Motor neuron (in vitro differentiated cells): ENCODE data around the gene SCARF2. TPM values are rescaled to one million over a fixed set of nuclear protein-coding genes. Genes with fewer than 3 reads are reported as not detected.
A peak's percentile ranks its signal among the peaks of the same experiment; 100 is the strongest.

Source experiments
- ATAC-seq, 8 experiments: fragments of 200-7000 bp; cut with Tn5 transposase; replicated peaks in 6 of 8; 2 replicates each; pipeline ENCODE4 v1.8.0; 2021; ENCODE audit warnings: mild to moderate bottlenecking in 8 of 8, moderate library complexity in 8 of 8
- H3K27ac ChIP-seq, 2 donors: fragments of 250-450 bp; sonication (Bioruptor Pico); 2 replicates each; pipeline ENCODE4 v1.9.0; 2021; ENCODE audit warnings: antibody characterized with exemption in 2 of 2, mild to moderate bottlenecking in 2 of 2, moderate library complexity in 1 of 2
- H3K4me1 ChIP-seq, 2 donors: fragments of 250-450 bp; sonication (Bioruptor Pico); replicated peaks in 1 of 2; 2 replicates each; pipeline ENCODE4 v1.6.1; 2021; ENCODE audit warnings: antibody characterized with exemption in 2 of 2, mild to moderate bottlenecking in 2 of 2, moderate library complexity in 1 of 2
- H3K4me3 ChIP-seq, 5 donors: fragments of 250-450 bp; sonication (Bioruptor Pico); 2 replicates each; pipeline ENCODE4 v1.9.0; 2021; ENCODE audit warnings: antibody characterized with exemption in 5 of 5, mild to moderate bottlenecking in 5 of 5, moderate library complexity in 4 of 5
- whole genome bisulfite sequencing, 10 experiments: fragments of 450-650 bp; shearing (Covaris generic); methylation state at CpG; one replicate each; pipeline ENCODE4 v1.0.0; 2022; 5-methylcytosine and 5-hydroxymethylcytosine counted together
- in situ Hi-C, 9 experiments: fragments of 400-800 bp; cut with MboI; loops; one replicate each; pipeline ENCODE4 v1.15.0; 2021; ENCODE audit warnings: low sequenced_read_pairs in 9 of 9, low pct_unique_long_range_greater_than_20kb in 2 of 9; ENCODE audit not compliant: unreplicated experiment in 9 of 9
- total RNA-seq, 8 experiments: library from RNA; unstranded; fragments of 300-600 nt; gene quantifications; 2 replicates each; pipeline versions ENCODE4 v1.2.3 to v1.2.4, GENCODE V29; 2022

Gene SCARF2
- total RNA-seq, 8 experiments from 2014 or later, result 1.6 to 21.3 (median 4.6) TPM

- WGBS, 10 experiments, result 80 to 100% (median 97%) methylated on average over 1 to 6 of the region's 13 CpGs; no CpG with 5 or more reads in 3 of the 10 experiments
- no peak overlapping the region for H3K4me3 ChIP-seq
- in situ Hi-C loops, result no loop called here
- peak overlapping the region; percentile 17 to 19 for H3K27ac ChIP-seq
- ATAC-seq, result no peak
- peaks cover 0 to under 1% of the 10 kb centered on the region in 2 donors for H3K4me1 ChIP-seq
Measured at GRCh38 chr22:20406686-20407408, 30.8 kb downstream of the SCARF2 start.

- Histone ChIP-seq H3K4me3 (no peak overlapping the region), H3K27ac (peak overlapping the region; percentile 17 to 30), H3K4me1 (no peaks in the 10 kb centered on the region)
- in situ Hi-C loops, result no loop called here
- peak in 2 of 8 experiments; percentile 20 to 27 for ATAC-seq
- WGBS, 10 experiments, result 93 to 100% (median 97%) methylated on average over 2 to 28 of the region's 62 CpGs; no CpG with 5 or more reads in 3 of the 10 experiments
Measured at GRCh38 chr22:20405931-20406685, 31.5 kb downstream of the SCARF2 start.

- H3K4me1 ChIP-seq, result no peaks in the 10 kb centered on the region
- WGBS, 10 experiments, result 87 to 100% (median 97%) methylated on average over 1 to 12 of the region's 45 CpGs; no CpG with 5 or more reads in 2 of the 10 experiments
- peak overlapping the region in 1 of 2 donors; percentile 17 for H3K27ac ChIP-seq
- no peak for ATAC-seq
- H3K4me3 ChIP-seq, result no peak overlapping the region
- in situ Hi-C loops, result no loop called here
Measured at GRCh38 chr22:20405291-20405930, 32.2 kb downstream of the SCARF2 start.

GRCh38 chr22:20404881-20405280, 32.7 kb downstream of the SCARF2 start:
- no peak for ATAC-seq
- 60 to 98% (median 89%) methylated on average over 1 to 18 of the region's 18 CpGs; no CpG with 5 or more reads in 2 of the 10 experiments for WGBS, 10 experiments
- in situ Hi-C loops, result no loop called here

GRCh38 chr22:20403779-20404140, 33.9 kb downstream of the SCARF2 start:
- Histone ChIP-seq H3K4me1 (no peaks in the 10 kb centered on the region), H3K27ac (no peak overlapping the region), H3K4me3 (no peak overlapping the region)
- ATAC-seq, result no peak
- in situ Hi-C loops, result no loop called here
- 80 to 100% (median 92%) methylated on average over 1 to 4 of the region's 6 CpGs; no CpG with 5 or more reads in 5 of the 10 experiments for WGBS, 10 experiments

More at GRCh38 chr22:20404881-20405280, 32.7 kb downstream of the SCARF2 start:
- Histone ChIP-seq H3K27ac (peak overlapping the region in 1 of 2 donors; percentile 39), H3K4me1 (no peaks in the 10 kb centered on the region), H3K4me3 (no peak overlapping the region)

DNA sequence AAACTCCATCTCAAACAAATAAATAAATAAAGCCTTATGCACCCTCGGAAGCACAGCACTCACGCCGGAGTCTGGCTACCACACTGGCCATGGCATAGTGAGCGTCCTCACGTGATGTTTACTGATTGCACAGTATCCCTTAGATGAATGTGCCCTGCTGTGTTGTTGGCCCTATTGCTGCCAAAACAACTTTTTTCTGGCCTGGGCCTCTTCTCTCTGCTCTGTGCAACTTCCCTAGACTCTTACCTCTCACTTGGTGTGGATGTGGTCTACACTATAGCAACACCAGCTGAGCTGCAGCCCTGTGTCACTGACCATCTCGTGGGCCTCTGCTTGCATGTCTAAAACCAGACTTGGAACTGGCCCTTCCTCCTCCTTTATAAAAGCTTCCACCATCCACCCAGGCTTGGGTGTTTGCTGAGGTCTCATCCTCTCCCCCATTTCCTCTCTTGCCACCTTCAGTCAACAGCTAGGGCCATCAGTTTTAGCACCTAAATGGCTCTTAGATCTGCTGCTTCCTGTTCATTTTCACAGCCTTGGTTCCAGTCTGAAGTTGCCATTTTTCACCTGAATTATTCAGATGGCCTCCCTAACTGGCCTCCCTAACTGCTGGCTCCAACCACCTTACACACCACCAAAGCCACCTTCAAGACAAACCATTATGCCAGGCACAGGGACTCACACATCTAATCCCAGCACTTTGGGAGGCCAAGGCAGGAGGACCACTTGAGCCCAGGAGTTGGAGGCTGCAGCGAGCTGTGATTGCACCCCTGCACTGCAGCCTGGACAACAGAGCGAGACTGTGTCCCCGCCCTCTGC, 34.5 kb downstream of the SCARF2 start:
- Histone ChIP-seq H3K4me1 (no peaks in the 10 kb centered on the region), H3K4me3 (no peak overlapping the region), H3K27ac (peak overlapping the region in 1 of 2 donors; percentile 23)
- in situ Hi-C loops, result no loop called here
- 88 to 100% (median 92%) methylated on average over 1 to 5 of the region's 9 CpGs; no CpG with 5 or more reads in 3 of the 10 experiments for WGBS, 10 experiments
- ATAC-seq, result no peak

DNA sequence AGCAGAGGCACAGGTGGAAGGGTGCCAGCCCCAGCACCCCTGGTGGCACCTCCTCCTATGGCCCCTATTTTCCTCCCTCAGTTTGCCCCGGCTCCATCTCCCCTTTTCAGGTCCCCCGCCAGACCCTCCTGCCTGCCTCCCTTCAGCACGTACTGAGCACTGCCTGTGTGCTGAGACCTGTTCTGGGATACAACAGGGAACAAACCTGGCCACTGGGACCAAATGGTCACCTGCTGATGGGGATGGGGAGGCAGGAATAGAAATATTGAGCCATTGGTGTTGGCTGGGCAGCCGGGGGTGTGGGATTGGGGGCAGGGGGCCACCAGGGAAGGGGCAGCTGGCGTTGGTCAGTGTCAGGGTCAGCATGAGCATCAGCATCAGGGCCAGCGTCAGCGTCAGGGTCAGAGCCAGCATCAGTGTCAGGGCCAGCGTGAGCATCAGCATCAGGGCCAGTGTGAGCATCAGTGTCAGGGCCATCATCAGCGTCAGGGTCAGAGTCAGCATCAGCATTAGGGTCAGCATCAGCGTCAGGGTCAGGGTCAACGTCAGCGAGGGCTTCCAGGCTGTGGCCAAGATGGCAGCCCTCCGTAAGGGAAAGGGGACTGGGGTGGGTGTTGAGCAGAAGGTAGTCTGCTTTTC, 36.1 kb downstream of the SCARF2 start:
- ATAC-seq, result no peak
- Histone ChIP-seq H3K4me1 (peaks cover 3 to 4% of the 10 kb centered on the region in 2 donors), H3K4me3 (no peak overlapping the region), H3K27ac (no peak overlapping the region)
- in situ Hi-C loops, result no loop called here
- WGBS, 10 experiments, result 80 to 96% (median 92%) methylated on average over 1 to 5 of the region's 13 CpGs; no CpG with 5 or more reads in 7 of the 10 experiments

- 87 to 100% (median 96%) methylated on average over 1 to 6 of the region's 15 CpGs; no CpG with 5 or more reads in 4 of the 10 experiments for WGBS, 10 experiments
- ATAC-seq, result no peak
- no peak overlapping the region for H3K27ac ChIP-seq
- in situ Hi-C loops, result no loop called here
- peaks cover 10 to 11% of the 10 kb centered on the region in 2 donors for H3K4me1 ChIP-seq
- no peak overlapping the region for H3K4me3 ChIP-seq
Measured at GRCh38 chr22:20400606-20401375, 36.8 kb downstream of the SCARF2 start.

DNA sequence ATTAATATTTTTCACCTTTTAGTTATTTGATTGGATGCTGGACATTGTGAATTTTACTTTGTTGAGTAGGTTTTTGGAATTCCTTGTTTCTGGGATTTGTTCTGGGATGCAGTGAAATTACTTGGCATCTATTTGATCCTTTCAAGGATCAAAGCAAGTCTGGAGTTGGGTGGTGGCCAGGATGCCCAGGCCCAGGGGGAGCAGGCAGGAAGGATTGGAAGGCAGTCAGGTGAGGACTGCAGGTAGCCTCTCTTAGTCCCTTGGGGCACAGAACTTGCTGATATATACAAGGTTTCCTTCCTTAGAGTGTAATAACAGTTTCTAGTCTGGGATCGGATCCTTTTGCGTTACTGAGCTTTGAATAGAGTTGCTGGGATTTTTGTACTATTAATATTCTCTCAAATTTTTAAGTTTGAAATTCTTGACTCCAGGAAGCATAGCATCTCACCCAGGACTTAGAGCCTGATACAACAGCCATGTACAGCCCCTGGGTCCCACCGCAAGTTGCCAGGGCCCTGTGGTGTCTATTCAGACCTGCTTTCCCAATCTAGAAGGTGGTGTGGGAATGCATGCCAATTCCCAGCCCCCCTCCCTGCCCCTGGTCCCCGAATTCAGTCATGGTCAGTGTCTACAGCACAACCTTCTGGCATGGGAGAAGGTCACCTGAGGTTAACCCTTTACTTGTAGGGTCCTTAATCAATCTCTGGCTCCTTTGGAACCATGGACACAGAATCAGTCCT, 37.6 kb downstream of the SCARF2 start:
- 33 to 100% (median 100%) methylated on average over 1 to 3 of the region's 4 CpGs; no CpG with 5 or more reads in 2 of the 10 experiments for WGBS, 10 experiments
- Histone ChIP-seq H3K4me3 (no peak overlapping the region), H3K27ac (no peak overlapping the region), H3K4me1 (peaks cover 18 to 19% of the 10 kb centered on the region in 2 donors)
- no peak for ATAC-seq
- in situ Hi-C loops, result no loop called here

DNA sequence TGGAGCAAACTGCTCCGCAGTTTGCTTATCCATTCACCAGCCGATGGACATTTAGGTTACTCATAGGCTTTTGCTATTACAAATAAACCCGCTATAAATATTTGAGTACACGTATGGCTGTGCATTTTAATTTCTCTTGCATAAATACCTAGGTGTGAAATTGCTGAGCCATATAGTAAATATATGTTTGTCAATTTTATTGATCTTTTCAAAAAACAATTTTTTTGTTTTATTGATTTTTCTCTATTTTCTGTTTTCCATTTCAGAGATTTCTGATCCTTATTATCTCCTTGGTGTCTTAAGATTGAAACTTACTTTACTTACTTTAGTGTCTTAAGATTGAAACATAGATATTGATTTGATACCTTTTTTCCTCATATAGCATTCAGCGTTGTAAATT, 39.2 kb downstream of the SCARF2 start:
- in situ Hi-C loops, result no loop called here
- ATAC-seq, result no peak
- WGBS, 10 experiments, result 86 to 100% (median 97%) methylated on average over 1 to 5 of the region's 5 CpGs

GRCh38 chr22:20397498-20397897, 40.1 kb downstream of the SCARF2 start:
- Histone ChIP-seq H3K4me1 (peaks cover 27 to 28% of the 10 kb centered on the region in 2 donors), H3K4me3 (no peak overlapping the region), H3K27ac (no peak overlapping the region)
- in situ Hi-C loops, result no loop called here
- 56 to 100% (median 100%) methylated on average over 1 to 2 of the region's 2 CpGs; no CpG with 5 or more reads in 3 of the 10 experiments for WGBS, 10 experiments
- ATAC-seq, result no peak

More for the DNA sequence above, 39.2 kb downstream of the SCARF2 start:
- Histone ChIP-seq H3K4me1 (peaks cover 25% of the 10 kb centered on the region in 2 donors), H3K4me3 (no peak overlapping the region), H3K27ac (no peak overlapping the region)
